GM19099 (cell line): ENCODE measurements around the gene STK10.

Experiments
- POLR2A ChIP-seq: IDR thresholded peaks from 3 replicates; pipeline ENCODE4 v1.6.1; 2011; ENCODE audit warnings: low read depth; ENCODE audit not compliant: insufficient read length; ENCODE audit errors: extremely low read depth

Gene STK10

GRCh38 chr5:172178301-172178987 is 9.6 kb downstream of the STK10 start:
- TF ChIP-seq POLR2A = no peak

GRCh38 chr5:172177176-172177575 is 10.8 kb downstream of the STK10 start:
- no peak for TF ChIP-seq POLR2A

- TF ChIP-seq POLR2A = peak; percentile 57
These were observed 12.7 kb downstream of the STK10 start for GRCh38 chr5:172175263-172175719.

- TF ChIP-seq POLR2A = no peak
These were observed 14.4 kb downstream of the STK10 start for GRCh38 chr5:172173564-172174153.

GRCh38 chr5:172172912-172173563 is 15.0 kb downstream of the STK10 start:
- no peak for TF ChIP-seq POLR2A

- no peak for TF ChIP-seq POLR2A
These were observed 16.9 kb downstream of the STK10 start for GRCh38 chr5:172171118-172171517.

GRCh38 chr5:172170251-172170701 is 17.7 kb downstream of the STK10 start:
- TF ChIP-seq POLR2A = no peak

GRCh38 chr5:172169216-172169615 is 18.8 kb downstream of the STK10 start:
- TF ChIP-seq POLR2A = no peak

- no peak for TF ChIP-seq POLR2A
These were observed 19.7 kb downstream of the STK10 start for GRCh38 chr5:172168311-172168710.

GRCh38 chr5:172167895-172168294 is 20.1 kb downstream of the STK10 start:
- no peak for TF ChIP-seq POLR2A

GRCh38 chr5:172166030-172166826 is 21.8 kb downstream of the STK10 start:
- no peak for TF ChIP-seq POLR2A

- no peak for TF ChIP-seq POLR2A
These were observed 22.6 kb downstream of the STK10 start for GRCh38 chr5:172165465-172165864.

- no peak for TF ChIP-seq POLR2A
These were observed 23.2 kb downstream of the STK10 start for GRCh38 chr5:172164769-172165212.

GRCh38 chr5:172163346-172163745 is 24.7 kb downstream of the STK10 start:
- TF ChIP-seq POLR2A = no peak

- TF ChIP-seq POLR2A = no peak
These were observed 25.1 kb downstream of the STK10 start for GRCh38 chr5:172162987-172163343.
